Measurements from ENCODE around the gene HOXC4.

Gene HOXC4

GRCh38 chr12:54047160-54047963 is 6.3 kb upstream of the HOXC4 start:
- TF ChIP-seq CTCF (IDR thresholded peaks at IDR 0.05), result no peak
- H3K27ac ChIP-seq, result no peak overlapping the region
- no peak for DNase-seq (ENCODE audit: low spot score)
- peak overlapping the region; percentile 48 for H3K4me3 ChIP-seq

- Histone ChIP-seq H3K27ac (no peak overlapping the region), H3K4me3 (no peak overlapping the region)
- TF ChIP-seq CTCF (IDR thresholded peaks at IDR 0.05), result no peak
- DNase-seq (ENCODE audit: low spot score), result no peak
Measured at GRCh38 chr12:54047964-54048303, 5.7 kb upstream of the HOXC4 start.

DNA sequence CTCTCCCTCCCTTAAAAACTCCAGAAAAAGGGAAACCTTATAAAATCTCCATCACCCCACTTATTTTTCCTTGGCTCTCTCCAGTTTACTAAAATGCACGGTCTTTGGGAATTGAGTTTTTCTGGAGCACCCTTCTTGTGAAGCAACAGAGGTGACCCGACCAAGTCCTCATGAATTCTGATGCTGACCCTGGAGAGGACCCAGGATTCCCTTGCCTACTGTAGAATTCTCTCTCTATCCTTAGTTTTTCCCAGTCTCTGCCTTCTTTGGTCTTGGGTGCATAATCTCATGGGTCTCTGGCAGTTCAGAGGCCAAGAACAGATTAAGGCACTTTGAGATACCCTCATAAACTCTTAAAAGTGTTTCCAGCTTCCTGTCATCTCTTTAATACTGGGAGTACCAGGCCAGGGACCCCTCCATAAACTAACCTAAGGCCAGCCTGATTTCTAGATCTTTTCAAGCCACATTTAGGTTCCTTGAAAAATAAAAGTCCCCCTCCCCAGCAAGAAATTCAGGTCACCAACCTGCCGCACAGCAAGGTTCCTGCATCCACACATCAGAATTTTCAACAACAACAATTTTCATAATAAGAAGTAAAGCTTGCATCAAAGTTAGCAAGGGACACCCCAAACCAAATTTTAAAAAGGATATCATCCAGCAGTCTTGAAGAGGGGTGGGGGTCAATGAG is 5.1 kb upstream of the HOXC4 start:
- no peak for TF ChIP-seq CTCF (IDR thresholded peaks at IDR 0.05)
- no peak for DNase-seq (ENCODE audit: low spot score)
- Histone ChIP-seq H3K4me3 (no peak overlapping the region), H3K27ac (no peak overlapping the region)

GRCh38 chr12:54049108-54049507 is 4.5 kb upstream of the HOXC4 start:
- DNase-seq (ENCODE audit: low spot score), result no peak

GRCh38 chr12:54050482-54050810 is 3.2 kb upstream of the HOXC4 start:
- TF ChIP-seq CTCF (IDR thresholded peaks at IDR 0.05), result no peak
- H3K27ac ChIP-seq, result no peak overlapping the region

More at GRCh38 chr12:54049108-54049507, 4.5 kb upstream of the HOXC4 start:
- H3K27ac ChIP-seq, result no peak overlapping the region
- no peak for TF ChIP-seq CTCF (IDR thresholded peaks at IDR 0.05)
- no peak overlapping the region for H3K4me3 ChIP-seq

DNA sequence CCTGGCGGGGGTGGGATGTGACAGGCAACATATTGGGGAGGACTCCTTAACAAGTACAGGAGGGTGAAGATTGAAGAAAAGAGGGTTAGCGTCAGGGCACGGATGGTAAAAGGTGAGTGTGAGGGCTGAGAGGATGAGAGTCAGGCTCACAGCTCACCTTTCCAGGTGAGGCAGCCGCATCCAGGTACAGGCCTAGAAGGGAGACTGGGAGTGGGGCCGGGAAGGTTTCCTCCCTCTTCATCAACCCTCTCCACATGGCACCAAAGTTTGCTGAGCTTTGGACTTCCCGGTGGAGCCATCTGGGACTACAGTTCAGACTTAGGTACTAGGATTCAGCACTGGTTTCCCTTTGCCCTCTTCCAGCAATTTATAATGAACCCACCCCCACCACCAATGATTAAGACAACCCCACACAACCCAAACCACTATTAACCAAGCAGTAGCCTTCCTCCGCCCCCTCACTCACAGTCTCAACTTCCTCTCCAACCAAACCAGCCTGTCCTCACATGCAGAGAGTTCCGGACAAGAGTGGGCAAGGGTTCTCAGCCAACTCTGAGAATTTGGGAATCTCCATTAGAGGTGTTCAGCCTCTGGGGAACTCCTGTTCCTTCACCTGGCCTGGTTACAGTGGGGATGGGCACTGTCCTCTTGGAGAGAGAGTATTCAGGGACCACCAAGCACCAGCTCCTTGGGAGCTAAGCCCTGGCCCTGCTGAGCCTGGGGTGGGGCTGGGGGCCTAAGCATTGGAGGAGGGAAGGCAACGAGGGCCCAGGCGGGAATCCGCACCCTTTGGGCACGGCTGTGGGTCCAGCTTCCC is 2.4 kb upstream of the HOXC4 start:
- H3K4me3 ChIP-seq, result no peak overlapping the region
- DNase-seq (ENCODE audit: low spot score), result no peak
- H3K27ac ChIP-seq, result no peak overlapping the region
- TF ChIP-seq CTCF (IDR thresholded peaks at IDR 0.05), result no peak

More at GRCh38 chr12:54050482-54050810, 3.2 kb upstream of the HOXC4 start:
- no peak for DNase-seq (ENCODE audit: low spot score)
- H3K4me3 ChIP-seq, result no peak overlapping the region
